Muscle of leg (tissue), 11 donors: ENCODE measurements around the gene WDR20. TPM values are rescaled to one million over a fixed set of nuclear protein-coding genes. Genes with fewer than 3 reads are reported as not detected.
"Not testable (repeated sequence)": the region's sequence is repeated elsewhere in the genome, so short reads cannot be mapped to it uniquely, and the experiment has no call there.

Experiments
- DNase-seq: peaks from one replicate; pipeline ENCODE4 v3.0.0; 2013
- H3K27ac ChIP-seq: one replicate; pipeline ENCODE4 v1.5.1; 2013; ENCODE audit warnings: mild to moderate bottlenecking, low read length, control low read depth
- H3K27me3 ChIP-seq: one replicate; pipeline ENCODE4 v1.6.1; 2013; ENCODE audit warnings: low read length; ENCODE audit not compliant: control insufficient read depth, insufficient read depth
- H3K36me3 ChIP-seq: one replicate; pipeline ENCODE4 v1.6.1; 2013; ENCODE audit warnings: low read length; ENCODE audit not compliant: control insufficient read depth, insufficient read depth
- H3K4me1 ChIP-seq: one replicate; pipeline ENCODE4 v1.6.1; 2013; ENCODE audit warnings: low read length; ENCODE audit not compliant: control insufficient read depth, insufficient read depth
- H3K4me3 ChIP-seq: one replicate; pipeline ENCODE4 v1.5.1; 2013; ENCODE audit warnings: low read length, control low read depth
- H3K9me3 ChIP-seq: replicated peaks from 2 replicates; pipeline ENCODE4 v1.6.1; 2013; ENCODE audit warnings: low read depth, low read length; ENCODE audit not compliant: control insufficient read depth
- WGBS: methylation state at CpG from one replicate; pipeline ENCODE4 v1.1.5; 2013; ENCODE audit warnings: missing lambda C conversion rate; ENCODE audit not compliant: insufficient coverage; 5-methylcytosine and 5-hydroxymethylcytosine counted together
- polyA plus RNA-seq, 8 donors: library from polyadenylated mRNA; unstranded; fragments of 120-200 nt; gene quantifications; one replicate each; pipeline versions ENCODE4 v1.2.1 to v1.2.3, GENCODE V29; 2013; ENCODE audit warnings: inconsistent platforms in 1 of 8, low replicate concordance in 1 of 8; ENCODE audit not compliant: insufficient read length in 8 of 8, insufficient read depth in 1 of 8
- total RNA-seq: library from RNA; stranded (reverse); fragments of 120-200 nt; gene quantifications from one replicate; pipeline ENCODE4 v1.2.4, GENCODE V29; 2013

The WDR20 gene
- total and polyA plus RNA-seq, 9 donors = 20.0 to 28.9 (median 25.0) TPM

DNA sequence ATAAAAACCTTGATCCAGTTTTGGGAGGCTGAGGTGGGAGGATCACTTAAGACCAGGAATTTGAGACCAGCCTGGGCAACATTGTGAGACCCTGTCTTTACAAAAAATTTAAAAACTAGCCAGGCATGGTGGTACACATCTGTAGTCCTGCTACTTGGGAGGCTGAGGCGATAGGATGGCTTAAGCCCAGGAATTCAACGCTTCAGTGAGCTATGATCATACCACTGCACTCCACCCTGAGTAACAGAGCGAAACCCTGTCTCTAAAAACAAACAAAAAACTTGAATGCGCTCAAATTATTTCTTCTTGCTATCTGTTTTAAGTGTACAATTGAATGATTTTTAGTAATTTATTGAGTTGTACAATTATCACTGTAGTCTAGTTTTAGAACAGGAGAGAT, 20.1 kb downstream of the WDR20 start:
- Histone ChIP-seq H3K27ac (no peak overlapping the region), H3K36me3 (peaks cover 9% of the 10 kb centered on the region), H3K9me3 (no peaks in the 10 kb centered on the region), H3K4me3 (no peak overlapping the region), H3K4me1 (peaks cover under 1% of the 10 kb centered on the region), H3K27me3 (no peaks in the 10 kb centered on the region)
- no peak for DNase-seq
- 80% methylated on average over 1 of the region's 4 CpGs for WGBS

DNA sequence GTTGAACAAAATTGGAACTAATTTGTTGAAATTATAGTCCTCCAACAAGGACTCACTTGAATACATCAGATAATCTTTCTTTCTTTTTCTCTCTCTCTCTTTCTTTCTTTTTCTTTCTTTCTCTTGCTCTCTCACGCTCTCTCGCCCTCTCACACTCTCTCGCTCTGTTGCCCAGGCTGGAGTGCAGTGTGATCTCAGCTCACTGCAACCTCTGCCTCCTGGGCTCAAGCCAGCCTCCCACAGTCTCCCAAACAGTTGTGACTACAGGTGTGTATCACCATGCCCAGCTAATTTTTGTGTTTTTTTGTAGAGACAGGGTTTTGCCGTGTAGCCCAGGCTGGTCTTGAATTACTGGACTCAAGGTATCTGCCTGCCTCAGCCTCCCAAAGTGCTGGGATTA, 22.8 kb downstream of the WDR20 start:
- Histone ChIP-seq H3K36me3 (peaks cover 11% of the 10 kb centered on the region), H3K4me1 (peaks cover 8% of the 10 kb centered on the region), H3K27ac (no peak overlapping the region), H3K4me3 (no peak overlapping the region), H3K9me3 (no peaks in the 10 kb centered on the region), H3K27me3 (no peaks in the 10 kb centered on the region)
- DNase-seq = no peak
- 93% methylated on average over 3 of the region's 4 CpGs for WGBS

DNA sequence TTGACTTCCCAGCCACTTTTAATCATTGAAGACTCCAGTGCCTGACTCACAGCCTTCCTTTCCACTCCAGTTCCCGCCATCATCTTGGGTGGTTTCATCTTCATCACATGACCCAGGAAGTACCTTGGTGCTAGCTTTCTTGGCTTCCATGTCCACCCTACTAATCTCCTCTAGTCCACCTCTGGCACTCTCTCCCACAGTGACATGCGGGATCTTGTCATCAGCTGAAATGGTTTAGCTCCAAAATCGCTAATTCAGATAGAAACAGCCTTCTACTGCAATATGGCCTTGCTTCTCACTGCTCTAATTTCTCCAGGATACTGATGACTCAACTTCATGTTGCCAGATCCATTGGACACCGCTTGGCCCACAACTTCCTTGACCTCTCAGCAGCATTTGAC, 24.5 kb downstream of the WDR20 start:
- H3K9me3 ChIP-seq = no peaks in the 10 kb centered on the region
- H3K4me1 ChIP-seq = peaks cover 9% of the 10 kb centered on the region
- no peak for DNase-seq
- H3K27me3 ChIP-seq = no peaks in the 10 kb centered on the region
- H3K27ac ChIP-seq = no peak overlapping the region
- H3K4me3 ChIP-seq = no peak overlapping the region
- H3K36me3 ChIP-seq = peaks cover 15% of the 10 kb centered on the region
- WGBS = 88% methylated on average over 4 of the region's 4 CpGs

DNA sequence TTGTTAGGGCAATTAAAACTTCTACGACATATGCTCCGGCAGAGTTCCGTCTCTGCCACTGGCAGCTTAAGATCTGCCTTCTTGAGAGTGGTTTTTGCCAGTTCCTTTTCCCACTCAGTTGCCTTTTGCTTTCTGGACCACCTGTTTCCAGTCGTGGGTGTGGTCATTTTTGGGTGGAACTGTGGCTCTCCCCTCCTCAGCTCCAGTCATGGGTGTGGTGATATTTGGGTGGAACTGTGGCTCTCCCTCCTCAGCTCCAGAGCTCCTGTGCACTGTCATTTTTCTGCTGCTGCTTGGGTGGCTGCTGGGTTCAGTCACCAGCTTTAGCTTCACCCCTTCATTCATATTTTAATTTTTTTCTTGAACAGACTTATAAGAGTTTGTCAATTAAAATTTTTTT, 25.3 kb downstream of the WDR20 start:
- DNase-seq = no peak
- Histone ChIP-seq H3K4me3 (no peak overlapping the region), H3K27ac (no peak overlapping the region), H3K27me3 (no peaks in the 10 kb centered on the region), H3K36me3 (peaks cover 15% of the 10 kb centered on the region), H3K9me3 (no peaks in the 10 kb centered on the region), H3K4me1 (peaks cover 9% of the 10 kb centered on the region)
- WGBS = 92% methylated on average over 3 of the region's 4 CpGs

DNA sequence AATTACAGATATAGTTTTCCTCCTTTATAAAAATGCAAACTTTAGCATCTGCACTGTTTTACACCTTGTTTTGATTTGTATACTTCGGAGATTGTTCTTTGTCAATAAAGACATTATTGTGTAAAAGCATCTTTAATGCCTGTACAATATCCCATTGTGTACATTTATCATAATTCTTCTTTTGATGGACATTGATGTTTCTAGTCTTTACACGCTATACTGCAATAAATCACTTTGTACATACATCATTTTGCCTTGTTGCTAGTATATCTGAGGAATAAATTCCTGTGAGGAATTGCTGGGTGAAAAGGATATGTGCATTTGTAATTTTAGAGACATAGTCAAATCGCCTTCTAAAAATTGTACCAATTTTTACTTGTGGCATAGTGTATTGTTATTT, 30.4 kb downstream of the WDR20 start:
- WGBS = no CpG with 5 or more reads among the region's 3 CpGs
- peaks cover 6% of the 10 kb centered on the region for H3K4me1 ChIP-seq
- H3K36me3 ChIP-seq = peaks cover 5% of the 10 kb centered on the region
- H3K27me3 ChIP-seq = no peaks in the 10 kb centered on the region
- H3K9me3 ChIP-seq = no peaks in the 10 kb centered on the region
- no peak overlapping the region for H3K27ac ChIP-seq
- no peak overlapping the region for H3K4me3 ChIP-seq
- DNase-seq = no peak

DNA sequence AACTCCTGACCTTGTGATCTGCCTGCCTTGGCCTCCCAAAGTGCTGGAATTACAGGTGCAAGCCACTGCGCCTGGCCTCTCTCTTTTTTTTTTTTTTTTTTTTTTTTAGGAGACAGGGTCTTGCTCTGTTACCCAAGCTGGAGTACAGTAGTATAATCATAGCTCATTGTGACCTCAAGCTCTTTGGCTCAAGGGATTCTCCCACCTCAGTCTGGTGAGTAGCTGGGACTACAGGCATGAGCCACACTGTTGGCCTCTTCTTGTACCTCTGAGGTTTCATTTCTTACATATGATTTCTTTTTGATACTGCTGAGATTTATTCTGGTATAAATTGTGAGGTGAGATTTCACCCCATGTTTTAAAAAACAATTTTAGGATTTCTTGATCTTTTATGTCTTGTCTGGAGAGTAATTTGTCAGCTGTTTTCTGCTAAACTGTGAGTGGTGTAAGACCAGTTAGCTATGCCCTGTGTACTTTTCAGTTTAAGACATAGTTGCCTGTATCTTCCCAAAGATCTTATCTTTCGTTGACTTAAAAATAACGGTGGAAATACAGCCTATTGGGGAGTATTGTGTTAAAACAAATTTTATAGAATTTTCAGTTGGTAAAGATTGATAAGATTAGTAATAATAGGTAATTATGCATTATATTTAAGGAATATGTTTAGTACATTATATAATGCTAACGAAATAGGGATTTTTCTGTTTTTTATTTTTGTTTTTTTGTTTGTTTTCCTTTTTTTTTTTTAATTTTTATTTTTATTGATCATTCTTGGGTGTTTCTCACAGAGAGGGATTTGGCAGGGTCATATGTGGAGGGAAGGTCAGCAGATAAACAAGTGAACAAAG, 31.7 kb downstream of the WDR20 start:
- no peak overlapping the region for H3K27ac ChIP-seq

DNA sequence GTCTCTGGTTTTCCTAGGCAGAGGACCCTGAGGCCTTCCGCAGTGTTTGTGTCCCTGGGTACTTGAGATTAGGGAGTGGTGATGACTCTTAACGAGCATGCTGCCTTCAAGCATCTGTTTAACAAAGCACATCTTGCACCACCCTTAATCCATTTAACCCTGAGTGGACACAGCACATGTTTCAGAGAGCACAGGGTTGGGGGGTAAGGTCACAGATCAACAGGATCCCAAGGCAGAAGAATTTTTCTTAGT, 32.2 kb downstream of the WDR20 start:
- not testable (repeated sequence) for H3K9me3 ChIP-seq, H3K4me1 ChIP-seq, H3K4me3 ChIP-seq, H3K27ac ChIP-seq, H3K36me3 ChIP-seq, DNase-seq, H3K27me3 ChIP-seq
- no CpG with 5 or more reads among the region's 2 CpGs for WGBS

More for the DNA sequence above, 31.7 kb downstream of the WDR20 start:
- Histone ChIP-seq H3K36me3 (peaks cover 5% of the 10 kb centered on the region), H3K9me3 (no peaks in the 10 kb centered on the region), H3K4me1 (peaks cover 5% of the 10 kb centered on the region), H3K4me3 (no peak overlapping the region), H3K27me3 (no peaks in the 10 kb centered on the region)
- DNase-seq = no peak
- no CpG with 5 or more reads among the region's 4 CpGs for WGBS

DNA sequence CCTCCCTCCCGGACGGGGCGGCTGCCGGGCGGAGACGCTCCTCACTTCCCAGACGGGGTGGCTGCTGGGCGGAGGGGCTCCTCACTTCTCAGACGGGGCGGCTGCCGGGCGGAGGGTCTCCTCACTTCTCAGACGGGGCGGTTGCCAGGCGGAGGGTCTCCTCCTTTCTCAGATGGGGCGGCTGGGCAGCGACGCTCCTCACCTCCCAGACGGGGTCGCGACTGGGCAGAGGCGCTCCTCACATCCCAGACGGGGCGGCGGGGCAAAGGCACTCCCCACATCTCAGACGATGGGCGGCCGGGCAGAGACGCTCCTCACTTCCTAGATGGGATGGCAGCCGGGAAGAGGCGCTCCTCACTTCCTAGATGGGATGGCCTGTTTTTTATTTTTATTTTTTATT, 33.0 kb downstream of the WDR20 start:
- not testable (repeated sequence) for H3K4me3 ChIP-seq, H3K9me3 ChIP-seq, DNase-seq, H3K27ac ChIP-seq, H3K36me3 ChIP-seq, H3K27me3 ChIP-seq, H3K4me1 ChIP-seq
- no CpG with 5 or more reads among the region's 31 CpGs for WGBS

DNA sequence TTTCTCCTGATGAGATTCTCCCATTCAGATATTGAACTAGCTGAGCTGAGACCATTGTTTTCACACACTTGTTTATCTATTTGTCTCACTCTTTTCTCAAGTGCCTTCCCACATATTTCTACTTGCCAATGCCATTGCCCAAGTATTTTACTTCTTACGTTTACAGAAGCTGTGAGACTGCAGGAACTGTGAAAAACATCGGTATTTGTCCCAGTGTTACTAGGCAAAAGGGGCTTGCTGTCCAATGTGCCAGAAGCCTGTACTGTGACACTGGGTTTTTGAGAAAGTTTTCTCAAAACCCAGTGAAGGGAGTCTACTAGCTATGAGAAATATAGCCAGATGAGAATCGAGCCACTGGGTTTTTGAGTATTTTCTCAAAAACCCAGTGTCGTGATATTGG, 37.5 kb downstream of the WDR20 start:
- WGBS = 76% methylated on average over 2 of the region's 4 CpGs
- peaks cover 3% of the 10 kb centered on the region for H3K4me1 ChIP-seq
- H3K36me3 ChIP-seq = no peaks in the 10 kb centered on the region
- DNase-seq = no peak
- H3K4me3 ChIP-seq = no peak overlapping the region
- no peaks in the 10 kb centered on the region for H3K27me3 ChIP-seq
- H3K9me3 ChIP-seq = no peaks in the 10 kb centered on the region
- no peak overlapping the region for H3K27ac ChIP-seq

DNA sequence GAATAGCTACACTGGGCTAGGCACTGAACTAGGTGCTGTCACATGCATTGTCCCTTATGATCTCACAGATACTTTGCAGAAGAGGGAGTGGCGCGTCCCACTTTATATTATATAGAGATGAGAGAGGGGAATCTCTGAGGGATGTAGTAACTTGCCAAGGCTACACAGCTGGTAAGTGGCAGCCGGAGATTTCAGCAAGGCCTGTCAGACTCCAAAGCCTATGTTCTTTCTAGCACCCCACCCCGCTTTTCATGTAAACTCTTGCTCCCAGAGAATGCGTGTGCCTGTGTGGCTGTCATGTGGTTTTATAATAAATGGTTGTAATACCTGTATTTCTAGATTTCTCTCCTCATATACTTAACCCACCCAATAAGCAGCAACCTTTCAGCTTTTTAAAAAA, 39.1 kb downstream of the WDR20 start:
- peak overlapping the region; percentile 87 for H3K27ac ChIP-seq
- no peaks in the 10 kb centered on the region for H3K27me3 ChIP-seq
- H3K4me1 ChIP-seq = peaks cover 11% of the 10 kb centered on the region
- H3K4me3 ChIP-seq = no peak overlapping the region
- H3K9me3 ChIP-seq = no peaks in the 10 kb centered on the region
- WGBS = no CpG with 5 or more reads among the region's 5 CpGs
- DNase-seq = peak; percentile 32
- H3K36me3 ChIP-seq = no peaks in the 10 kb centered on the region
